Stimulated activated CD4-positive, alpha-beta T cell treated with anti-CD3 and anti-CD28 coated beads, Interleukin-2, amount 100 ng/mL, for 48 hours (primary cell): ENCODE data around the gene UNC93B1.

ENCODE experiments used
- DNase-seq, 2 donors: peaks; one replicate each; pipeline ENCODE4 v3.0.0-alpha.2; 2020

UNC93B1 gene

GRCh38 chr11:68020575-68020974, 16.7 kb upstream of the UNC93B1 start:
- no peak for DNase-seq

DNA sequence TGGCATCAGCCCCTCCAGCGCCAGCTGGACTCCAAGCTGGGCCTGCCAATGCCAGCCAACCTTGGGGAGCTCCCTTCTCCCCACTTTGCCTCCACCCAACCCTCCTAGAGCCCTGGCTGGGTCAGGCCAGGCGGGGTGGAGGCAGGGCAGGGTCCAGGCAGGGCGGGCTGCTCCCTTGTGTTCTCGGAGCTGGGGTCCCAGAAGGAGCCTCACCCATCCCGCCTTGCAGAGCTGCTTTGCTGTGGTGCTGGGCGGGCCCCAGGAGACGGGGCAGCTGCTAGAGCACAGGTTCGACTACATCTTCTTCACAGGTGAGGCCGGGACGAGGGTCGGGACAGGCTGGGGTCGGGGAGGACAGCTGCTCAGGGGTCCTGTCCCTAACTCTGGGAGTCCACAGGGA, 15.6 kb upstream of the UNC93B1 start:
- DNase-seq = no peak

- DNase-seq = no peak
Observed at GRCh38 chr11:68018730-68019190, 14.9 kb upstream of the UNC93B1 start.

DNA sequence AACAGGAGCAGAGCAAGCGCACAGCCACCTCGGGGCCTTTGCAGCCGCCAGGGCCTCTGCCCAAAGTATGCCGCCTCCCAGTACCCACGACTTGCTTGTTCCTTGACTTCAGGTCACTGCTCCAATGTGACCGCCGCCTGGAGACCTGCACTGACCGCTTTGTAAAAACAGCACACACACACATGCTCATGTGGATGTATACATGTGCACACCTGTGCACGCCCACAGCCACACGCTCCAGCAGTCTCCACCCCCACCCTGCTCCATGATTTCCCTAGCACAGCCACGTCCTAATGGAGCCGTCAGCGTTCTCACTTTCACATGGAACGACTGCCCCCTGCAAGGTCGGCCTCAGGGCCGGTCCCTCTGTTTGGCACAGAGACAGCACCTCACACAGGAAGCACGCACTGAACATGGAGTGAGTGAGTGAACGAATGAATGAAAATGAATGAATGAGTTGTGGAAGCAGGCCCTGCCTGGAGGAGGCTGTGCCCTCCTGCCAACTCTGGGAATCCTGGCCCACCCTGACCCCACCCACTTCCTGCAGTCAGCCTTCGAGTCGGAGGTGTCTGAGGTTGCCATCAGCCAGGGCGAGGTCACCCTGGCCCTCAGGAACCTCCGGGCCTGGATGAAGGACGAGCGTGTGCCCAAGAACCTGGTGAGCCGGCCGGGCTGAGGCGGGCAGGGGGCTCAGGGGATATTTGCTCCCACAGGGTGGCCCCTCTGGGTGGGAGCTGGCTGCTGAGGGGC, 14.3 kb upstream of the UNC93B1 start:
- no peak for DNase-seq

DNA sequence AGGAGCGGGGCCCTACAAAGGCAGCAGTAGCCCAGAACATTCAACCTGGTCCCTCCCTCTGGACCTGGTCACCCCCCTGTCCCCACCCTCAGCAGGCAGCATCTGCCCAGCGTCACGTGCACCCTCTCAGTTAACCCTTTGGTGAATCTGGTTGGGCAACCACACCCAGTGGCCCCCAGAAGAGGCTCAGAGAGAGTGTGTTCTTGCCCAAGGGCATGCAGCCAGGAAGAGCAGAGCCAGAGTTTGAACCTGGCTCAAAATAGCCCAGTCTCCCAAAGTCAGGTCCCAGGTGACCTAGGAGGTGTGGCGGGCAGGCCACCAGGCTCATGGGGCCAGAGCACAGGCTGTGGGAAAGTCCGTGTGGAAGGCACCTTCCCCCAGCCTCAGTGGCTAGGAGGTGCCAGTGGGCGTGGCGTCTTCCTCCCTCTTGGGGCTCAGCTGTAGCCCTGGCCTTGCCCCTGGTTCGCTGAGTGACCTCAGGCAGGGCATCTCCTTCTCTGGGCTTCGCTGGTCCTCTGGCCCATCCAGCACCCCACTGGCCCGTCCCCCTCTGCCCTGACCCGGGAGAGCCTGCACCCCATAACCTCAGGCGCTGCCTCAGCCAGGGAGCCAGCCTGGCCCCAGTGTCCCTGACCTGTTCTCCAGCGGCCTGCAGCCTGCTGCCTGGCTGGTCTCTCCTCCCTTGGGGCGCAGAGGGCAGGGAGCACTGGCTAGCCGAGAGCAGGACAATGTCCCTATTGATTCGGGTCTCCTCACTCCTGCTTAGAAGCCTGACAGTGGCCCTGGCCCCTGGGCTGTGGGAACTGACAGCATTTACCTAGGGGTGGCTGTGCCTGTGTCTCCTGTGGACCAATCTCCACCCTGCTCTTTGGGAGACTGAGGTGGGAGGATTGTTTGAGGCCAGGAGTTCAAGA, 13.3 kb upstream of the UNC93B1 start:
- no peak for DNase-seq

GRCh38 chr11:68016161-68016903, 12.4 kb upstream of the UNC93B1 start:
- no peak for DNase-seq

- DNase-seq = no peak
Observed at GRCh38 chr11:68015467-68015866, 11.6 kb upstream of the UNC93B1 start.

DNA sequence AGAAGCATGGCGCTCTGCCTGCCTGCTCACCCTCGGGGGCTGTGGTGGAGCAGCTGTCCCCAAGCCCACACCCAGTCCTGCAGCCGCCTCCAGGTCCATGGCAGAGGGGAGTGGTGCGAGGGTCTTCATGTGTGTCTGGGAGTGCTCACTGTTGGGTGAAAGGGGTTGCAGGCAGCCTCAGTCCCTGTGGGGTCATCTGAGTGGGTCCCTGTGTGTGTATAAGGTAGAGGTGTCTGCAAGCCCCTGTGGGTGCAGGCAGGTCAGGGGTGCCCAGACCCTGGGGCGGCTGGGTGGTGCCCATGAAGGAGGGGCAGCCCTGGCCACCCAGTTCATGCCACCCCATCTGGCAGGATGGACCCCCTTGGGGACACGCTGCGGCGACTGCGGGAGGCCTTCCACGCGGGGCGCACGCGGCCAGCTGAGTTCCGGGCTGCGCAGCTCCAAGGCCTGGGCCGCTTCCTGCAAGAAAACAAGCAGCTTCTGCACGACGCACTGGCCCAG, 11.1 kb upstream of the UNC93B1 start:
- no peak for DNase-seq

- DNase-seq = no peak
Observed at GRCh38 chr11:68014157-68014946, 10.5 kb upstream of the UNC93B1 start.

- no peak for DNase-seq
Observed at GRCh38 chr11:68013611-68014156, 9.8 kb upstream of the UNC93B1 start.

DNA sequence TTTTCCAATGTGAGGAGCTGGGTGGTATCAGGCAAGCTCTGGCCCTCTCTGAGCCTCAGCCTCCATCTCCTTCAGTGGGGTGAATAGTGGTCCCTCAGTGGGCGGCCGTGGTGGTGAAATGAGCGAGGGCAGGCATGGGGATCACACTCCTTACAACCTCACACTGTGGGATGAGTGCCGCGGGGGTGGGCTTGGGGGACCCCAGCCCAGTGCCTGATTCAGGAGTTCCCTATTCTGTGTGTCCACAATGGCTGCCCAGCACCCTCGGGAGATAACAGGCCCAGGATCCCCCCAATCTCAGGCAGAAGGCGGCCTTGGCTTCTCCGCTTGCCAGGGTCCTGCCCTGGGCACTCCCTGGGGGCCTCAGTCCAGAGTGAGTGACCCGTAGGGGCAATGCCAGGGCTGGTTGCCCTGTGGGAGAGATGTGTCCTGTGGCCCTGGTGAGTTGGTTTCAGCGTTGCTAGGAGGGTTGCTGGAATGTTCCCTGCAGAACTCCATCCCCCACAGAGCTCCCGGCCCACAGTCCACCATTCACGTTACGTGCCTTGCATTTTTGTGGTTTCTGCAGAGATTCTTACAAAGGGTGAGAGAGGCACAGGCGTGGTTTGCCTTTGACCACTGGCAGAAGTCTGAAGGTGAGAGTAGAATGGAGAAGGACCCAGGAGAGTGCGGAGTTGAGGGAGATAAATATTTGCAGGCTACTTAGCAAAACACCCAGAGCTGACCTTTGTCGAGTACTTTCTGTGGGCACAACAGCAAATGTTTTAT, 9.1 kb upstream of the UNC93B1 start:
- no peak for DNase-seq

GRCh38 chr11:68012044-68012842, 8.3 kb upstream of the UNC93B1 start:
- no peak for DNase-seq

DNA sequence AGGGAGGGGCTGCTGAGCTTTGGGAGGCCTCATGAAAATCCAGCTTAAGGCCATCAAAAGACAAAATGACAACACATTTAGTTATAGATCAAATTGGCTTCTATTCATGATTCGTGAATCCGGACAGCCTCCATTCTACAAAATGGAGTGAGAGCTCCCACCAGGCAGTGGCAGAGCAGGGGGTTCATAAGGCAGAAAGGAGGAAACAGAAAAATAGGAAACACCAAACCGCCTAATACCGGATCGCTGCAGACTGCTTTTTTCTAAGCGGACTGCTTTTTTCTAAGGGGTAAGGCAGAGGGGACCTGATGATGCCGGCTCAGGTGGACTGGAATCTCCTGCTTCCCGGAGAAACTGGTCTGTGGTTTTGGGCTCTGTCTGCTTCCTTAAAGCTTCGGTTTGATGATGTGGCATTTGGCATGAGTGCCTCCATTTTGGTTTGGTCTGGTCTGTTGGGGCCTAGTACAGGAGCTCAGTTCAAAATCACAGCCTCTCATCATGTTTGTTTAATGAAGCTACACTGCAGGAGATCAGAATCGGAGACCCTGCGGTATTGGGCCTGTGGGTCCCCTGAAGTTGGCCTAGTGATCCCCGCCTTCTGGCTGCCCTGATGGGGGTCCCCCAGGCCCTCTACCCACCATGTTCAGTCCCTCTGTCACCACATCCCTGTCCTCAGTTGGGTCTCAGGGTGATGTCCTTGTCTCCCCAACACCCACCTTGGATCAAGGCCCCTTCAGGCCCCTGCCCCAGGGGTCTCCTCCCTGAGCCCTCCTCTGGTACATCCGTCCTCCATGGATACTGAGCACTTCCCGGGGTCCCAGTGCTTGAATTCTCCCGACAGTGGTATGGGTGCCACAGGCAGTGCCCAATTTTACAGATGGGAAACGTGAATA, 7.4 kb upstream of the UNC93B1 start:
- no peak for DNase-seq

DNA sequence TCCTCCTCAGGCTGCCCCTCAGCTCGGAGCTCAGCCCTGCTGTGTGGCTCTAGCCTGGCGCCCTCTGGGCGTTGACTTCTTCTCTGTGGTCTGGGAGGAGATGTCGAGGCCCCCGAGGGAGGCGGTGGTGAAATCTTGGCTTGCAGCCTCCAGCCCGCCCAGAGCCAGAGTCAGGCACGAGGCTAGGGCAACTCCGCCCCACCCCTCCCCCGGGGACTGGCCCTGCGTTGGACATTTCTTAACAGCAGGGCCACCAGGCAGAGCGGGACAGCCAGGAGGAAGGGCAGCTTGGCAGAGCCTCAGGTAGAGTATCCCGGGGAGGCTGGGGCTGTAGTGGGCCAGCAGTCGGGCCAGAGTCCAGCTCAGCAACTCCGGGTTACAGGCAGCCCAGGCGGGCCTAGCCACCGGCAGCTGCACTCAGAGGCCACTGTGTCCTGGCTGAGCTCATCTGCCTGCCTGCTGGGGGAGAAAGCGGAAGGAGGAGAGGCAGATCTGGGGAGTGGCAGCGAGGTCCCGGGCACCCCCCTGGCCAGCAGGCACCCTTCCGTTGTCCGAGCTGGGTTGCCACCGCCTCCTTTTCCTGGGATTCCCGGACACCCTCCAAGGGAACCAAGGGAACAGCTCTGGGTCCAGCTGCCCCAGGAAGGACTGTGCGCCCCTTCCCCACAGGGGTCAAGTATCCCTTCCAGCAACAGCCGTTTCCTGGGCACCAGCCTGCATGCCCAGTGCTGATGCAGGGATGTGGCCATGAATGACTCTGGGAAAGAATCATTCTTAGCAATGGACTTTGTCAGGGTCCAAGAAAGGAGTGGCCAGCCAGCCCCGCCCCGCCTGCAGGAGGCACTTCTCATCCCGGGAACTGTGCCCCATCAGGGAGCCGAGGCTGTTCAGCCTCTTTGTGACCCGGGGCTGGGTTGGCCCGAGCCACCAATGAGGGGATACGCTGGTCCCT, 6.5 kb upstream of the UNC93B1 start, which contains the start of gene ALDH3B1:
Gene ALDH3B1, plus strand, starts transcription at position 238 of the 952 bp plus-strand sequence. CDS start 4,971 bp downstream, outside the sequence.
- no peak for DNase-seq

GRCh38 chr11:68009391-68010089, 5.6 kb upstream of the UNC93B1 start:
- DNase-seq = no peak

- DNase-seq = no peak
Observed at GRCh38 chr11:68008381-68009337, 4.8 kb upstream of the UNC93B1 start.
